Mesenteric fat pad (tissue), 1 donor: ENCODE data around the gene OR6C2. TPM values are rescaled to one million over a fixed set of nuclear protein-coding genes. Genes with fewer than 3 reads are reported as not detected.
"Not testable (repeated sequence)": the region's sequence is repeated elsewhere in the genome, so short reads cannot be mapped to it uniquely, and the experiment has no call there.

Experiments
- DNase-seq: peaks from one replicate; pipeline ENCODE4 v3.0.0-alpha.2; 2020; ENCODE audit warnings: low spot score
- total RNA-seq: library from RNA; stranded (reverse); fragmentation: NEBNext Ultra II Directional; extraction: Animal tissue kit (Norgen Biotek cat#: 25700); gene quantifications from one replicate; pipeline ENCODE4 v1.2.1, GENCODE V29; 2021
- donor health status: DM: yes; HTN: yes; CAD: no.

OR6C2 gene
- total RNA-seq, 1 donor from 2014 or later: not detected

DNA sequence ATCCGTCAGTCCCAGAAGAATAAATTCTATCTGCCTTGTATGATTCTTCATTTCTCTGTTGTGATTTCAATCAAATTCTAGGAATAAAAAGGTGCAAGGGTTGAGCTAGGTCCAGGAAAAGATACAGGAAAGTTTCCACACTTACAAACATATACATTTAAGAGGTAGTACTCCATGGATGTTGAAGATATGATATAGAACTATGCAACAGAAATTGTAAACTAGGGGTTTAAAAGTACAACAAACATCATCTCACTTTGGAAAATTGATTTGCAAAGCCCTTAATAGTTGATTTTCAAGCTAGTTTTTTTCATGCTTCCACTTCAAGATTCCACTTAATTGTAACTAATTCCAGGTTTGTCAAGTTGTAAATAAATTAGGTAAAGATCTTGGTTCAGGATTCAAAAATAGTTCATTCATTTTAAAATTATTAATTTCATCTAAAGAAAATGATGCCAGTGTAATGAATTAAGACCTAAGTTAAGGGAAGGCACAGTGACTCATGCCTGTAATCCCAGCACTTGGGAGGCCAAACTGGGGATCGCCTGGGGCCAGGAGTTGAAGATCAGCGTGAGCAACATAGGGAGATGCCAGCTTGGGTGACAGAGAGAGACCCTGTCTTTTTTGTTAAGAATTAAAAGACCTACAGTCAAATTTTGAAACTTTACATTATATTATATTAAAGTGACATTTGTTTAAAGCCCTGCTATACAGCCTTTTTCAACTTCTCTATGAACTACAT is 26.4 kb downstream of the OR6C2 start, which contains the start of gene OR6C70:
TSS of gene OR6C70 (minus strand) at position 51 of the 742 bp plus-strand sequence. CDS start at position 51, 0 bp downstream.
- DNase-seq: no peak

- no peak for DNase-seq
Observed at GRCh38 chr12:55472264-55472663, 28.4 kb downstream of the OR6C2 start.

GRCh38 chr12:55479136-55479535 is 35.3 kb downstream of the OR6C2 start:
- not testable (repeated sequence) for DNase-seq

DNA sequence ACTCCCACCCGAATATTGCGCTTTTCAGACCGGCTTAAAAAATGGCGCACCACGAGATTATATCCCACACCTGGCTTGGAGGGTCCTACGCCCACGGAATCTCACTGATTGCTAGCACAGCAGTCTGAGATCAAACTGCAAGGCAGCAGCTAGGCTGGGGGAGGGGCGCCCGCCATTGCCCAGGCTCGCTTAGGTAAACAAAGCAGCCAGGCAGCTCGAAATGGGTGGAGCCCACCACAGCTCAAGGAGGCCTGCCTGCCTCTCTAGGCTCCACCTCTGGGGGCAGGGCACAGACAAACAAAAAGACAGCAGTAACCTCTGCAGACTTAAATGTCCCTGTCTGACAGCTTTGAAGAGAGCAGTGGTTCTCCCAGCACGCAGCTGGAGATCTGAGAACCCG is 40.4 kb downstream of the OR6C2 start:
- DNase-seq: not testable (repeated sequence)

DNA sequence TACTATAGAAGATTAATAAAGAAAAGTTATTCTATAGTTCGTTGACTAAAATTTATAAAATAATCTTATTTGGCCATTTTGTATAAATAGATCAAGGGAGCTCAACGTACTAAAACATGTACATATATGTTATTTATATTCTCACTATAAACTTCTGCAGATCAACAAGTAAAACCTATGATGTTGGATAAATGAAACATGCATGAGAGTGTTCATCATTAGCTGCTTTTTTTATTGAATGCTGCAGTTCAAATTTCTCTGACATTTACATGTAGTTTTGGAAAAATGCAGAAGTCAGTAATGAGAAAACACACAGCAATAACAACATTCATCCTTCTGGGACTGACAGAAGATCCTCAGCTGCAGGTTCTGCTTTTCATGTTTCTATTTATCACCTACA is 48.2 kb downstream of the OR6C2 start, which contains the start of gene OR6C68:
TSS of gene OR6C68 (plus strand) at position 301 of the 400 bp plus-strand sequence. CDS start at position 301, 0 bp downstream.
- no peak for DNase-seq

GRCh38 chr12:55495490-55495889 is 51.6 kb downstream of the OR6C2 start:
- DNase-seq: no peak

GRCh38 chr12:55499231-55499630 is 55.4 kb downstream of the OR6C2 start:
- no peak for DNase-seq

DNA sequence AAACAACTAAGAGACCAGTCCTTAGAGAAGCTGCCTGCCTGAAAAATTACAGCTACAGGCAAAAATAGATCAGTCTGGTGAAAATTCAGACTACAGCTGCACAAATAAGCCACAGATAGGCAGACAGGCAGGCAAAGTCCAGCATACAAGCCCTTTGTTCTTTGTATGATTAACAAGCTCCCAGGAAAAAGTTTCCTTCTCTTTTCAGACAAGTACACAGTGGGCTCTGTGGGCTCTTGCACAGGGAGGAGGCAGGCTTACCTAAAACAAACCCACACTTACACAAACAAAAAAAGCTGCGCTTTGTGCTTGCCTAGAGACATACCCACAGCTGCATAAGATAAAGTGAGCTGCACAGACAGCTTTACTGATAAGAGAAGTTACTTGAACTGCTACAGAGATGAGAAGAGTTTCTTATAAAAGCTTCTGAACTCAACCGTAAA is 56.0 kb downstream of the OR6C2 start:
- no peak for DNase-seq

DNA sequence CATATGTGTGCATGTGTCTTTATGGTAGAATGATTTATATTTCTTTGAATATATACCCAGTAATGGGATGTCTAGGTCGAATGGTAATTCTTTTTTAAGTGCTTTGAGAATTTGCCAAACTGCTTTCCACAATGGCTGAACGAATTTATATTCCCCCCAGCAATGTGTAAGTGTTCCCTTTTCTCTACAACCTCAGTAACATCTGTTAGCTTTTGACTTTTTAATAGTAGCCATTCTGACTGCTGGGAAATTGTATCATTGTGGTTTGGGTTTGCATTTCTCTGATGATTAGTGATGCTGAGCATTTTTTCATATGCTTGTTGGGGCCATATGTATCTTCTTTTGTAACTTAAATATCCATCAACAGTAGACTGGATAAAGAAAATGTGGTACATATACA is 57.7 kb downstream of the OR6C2 start:
- DNase-seq: no peak

Other genes with a start within 250 kb of the OR6C2 start
- gene OR10A7, start 223.1 kb upstream of the OR6C2 start, total RNA-seq: not detected
- not detected for gene OR6C74, start 199.5 kb upstream of the OR6C2 start, total RNA-seq
- gene OR6C6, start 147.5 kb upstream of the OR6C2 start, total RNA-seq: not detected
- gene OR6C1, start 129.7 kb upstream of the OR6C2 start, total RNA-seq: not detected
- gene OR6C3, start 113.3 kb upstream of the OR6C2 start, total RNA-seq: not detected
- not detected for gene OR6C75, start 81.1 kb upstream of the OR6C2 start, total RNA-seq
- gene OR6C65, start 43.5 kb upstream of the OR6C2 start, total RNA-seq: not detected
- not detected for gene OR6C76, start 17.8 kb upstream of the OR6C2 start, total RNA-seq
- not detected for gene OR6C70, start 26.1 kb downstream of the OR6C2 start, total RNA-seq
- not detected for gene OR6C68, start 48.3 kb downstream of the OR6C2 start, total RNA-seq
- not detected for gene OR6C4, start 105.5 kb downstream of the OR6C2 start, total RNA-seq
- not detected for gene OR2AP1, start 128.4 kb downstream of the OR6C2 start, total RNA-seq
- not detected for gene OR10P1, start 192.8 kb downstream of the OR6C2 start, total RNA-seq